IPS-NIHi11 (cell line): ENCODE results near the gene LCN1.
"Not testable (repeated sequence)": the region's sequence is repeated elsewhere in the genome, so short reads cannot be mapped to it uniquely, and the experiment has no call there.

ENCODE experiments used
- DNase-seq: peaks from one replicate; pipeline ENCODE4 v3.0.0; 2012; ENCODE audit warnings: mixed read lengths, low spot score

Gene LCN1

DNA sequence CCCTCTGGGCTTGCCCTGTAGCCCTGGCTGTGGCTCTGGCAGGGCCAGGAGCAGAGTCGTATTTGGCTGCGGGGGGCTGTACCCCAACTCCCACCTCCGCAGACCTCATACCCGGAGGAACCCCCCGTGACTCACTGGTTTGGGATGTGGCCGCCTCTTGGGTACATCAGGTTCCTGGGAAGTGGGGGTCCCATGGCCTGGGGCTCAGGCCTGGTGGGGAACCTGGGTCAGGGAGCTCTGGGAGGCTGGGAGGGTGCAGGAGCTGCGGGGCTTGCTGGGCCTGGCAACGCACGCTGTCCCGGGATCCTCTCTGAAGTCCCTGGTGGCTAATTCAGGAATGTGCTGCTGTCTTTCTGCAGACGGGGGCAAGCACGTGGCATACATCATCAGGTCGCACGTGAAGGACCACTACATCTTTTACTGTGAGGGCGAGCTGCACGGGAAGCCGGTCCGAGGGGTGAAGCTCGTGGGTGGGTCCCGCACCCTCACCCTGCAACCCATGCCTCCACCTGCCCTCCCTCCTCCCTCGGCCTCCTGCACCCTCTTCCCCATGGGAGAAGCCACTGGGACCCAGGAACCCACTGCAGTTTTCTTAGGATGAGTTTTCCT is 2.4 kb downstream of the LCN1 start:
- DNase-seq, result no peak

DNA sequence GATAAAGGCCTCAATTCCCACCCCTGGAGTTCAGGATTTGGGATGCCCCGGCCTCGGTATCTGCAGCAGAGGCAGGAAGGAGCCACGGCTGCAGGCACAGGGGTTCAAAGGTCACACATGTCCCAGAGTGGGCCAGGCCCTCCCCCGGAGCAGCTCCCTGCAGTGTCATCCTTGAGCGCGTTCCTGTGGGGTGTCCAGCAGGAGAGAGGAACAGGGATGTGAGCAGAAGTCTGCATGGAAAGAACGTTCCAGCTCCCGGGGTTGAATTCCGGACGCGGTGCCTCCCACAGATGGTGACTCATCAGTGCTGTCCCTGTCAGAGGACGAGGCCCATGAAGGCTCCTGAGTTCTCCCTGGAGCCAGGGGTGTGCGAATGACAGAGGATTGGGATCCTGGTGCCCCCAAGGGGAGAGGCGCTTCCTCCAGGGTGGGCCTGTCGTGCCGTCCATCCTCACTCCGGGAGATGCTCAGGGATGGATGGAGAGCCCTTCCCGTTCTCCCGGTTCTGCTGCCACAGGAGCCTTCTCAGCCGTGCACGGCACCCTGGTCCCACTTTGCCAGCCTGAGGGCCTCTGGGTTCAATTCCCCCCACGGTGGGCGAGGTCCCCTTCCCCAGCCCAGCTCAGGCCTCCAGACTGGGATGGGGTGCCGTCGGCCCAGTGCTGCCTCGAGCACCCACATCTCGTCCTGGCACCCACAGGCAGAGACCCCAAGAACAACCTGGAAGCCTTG is 3.1 kb downstream of the LCN1 start:
- no peak for DNase-seq

DNA sequence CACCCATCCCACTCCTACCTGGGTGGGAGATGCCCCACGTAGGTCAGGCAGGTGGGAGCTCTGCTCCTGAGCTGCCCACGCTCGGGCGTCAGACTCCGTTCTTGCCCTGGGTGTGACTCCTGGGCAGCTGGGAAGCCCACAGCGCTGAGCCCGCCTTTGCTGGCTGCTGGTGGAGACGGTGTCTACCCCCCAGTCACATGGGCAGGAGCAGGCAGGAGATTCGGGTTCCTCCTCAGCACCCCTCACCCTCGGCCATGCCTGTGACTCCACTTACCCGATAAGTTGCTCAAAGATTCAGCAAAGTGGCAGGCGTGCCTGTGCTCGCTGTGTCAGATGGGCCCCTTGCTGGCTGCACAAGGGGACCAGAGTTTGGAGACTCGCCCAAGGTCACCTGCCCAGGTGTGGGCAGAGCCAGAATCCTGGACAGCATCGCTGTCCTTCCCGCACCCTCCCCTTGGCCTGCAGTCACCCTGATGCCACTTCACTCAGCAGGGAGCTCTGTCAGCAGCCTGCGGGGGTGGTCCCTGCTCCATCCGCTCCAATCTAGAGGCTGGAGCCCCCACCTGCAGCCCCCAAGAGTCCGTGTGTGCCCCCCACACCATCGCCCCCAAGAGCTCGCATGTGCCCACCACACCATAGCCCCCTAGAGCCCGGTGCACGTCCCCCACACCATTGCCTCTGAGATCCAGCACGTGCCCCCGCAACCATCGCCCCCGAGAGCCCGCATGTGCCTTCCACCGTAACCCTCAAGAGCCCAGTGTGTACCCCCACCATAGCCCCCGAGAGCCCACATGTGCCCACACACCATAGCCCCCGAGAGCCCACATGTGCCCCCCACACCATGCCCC is 4.2 kb downstream of the LCN1 start:
- no peak for DNase-seq

DNA sequence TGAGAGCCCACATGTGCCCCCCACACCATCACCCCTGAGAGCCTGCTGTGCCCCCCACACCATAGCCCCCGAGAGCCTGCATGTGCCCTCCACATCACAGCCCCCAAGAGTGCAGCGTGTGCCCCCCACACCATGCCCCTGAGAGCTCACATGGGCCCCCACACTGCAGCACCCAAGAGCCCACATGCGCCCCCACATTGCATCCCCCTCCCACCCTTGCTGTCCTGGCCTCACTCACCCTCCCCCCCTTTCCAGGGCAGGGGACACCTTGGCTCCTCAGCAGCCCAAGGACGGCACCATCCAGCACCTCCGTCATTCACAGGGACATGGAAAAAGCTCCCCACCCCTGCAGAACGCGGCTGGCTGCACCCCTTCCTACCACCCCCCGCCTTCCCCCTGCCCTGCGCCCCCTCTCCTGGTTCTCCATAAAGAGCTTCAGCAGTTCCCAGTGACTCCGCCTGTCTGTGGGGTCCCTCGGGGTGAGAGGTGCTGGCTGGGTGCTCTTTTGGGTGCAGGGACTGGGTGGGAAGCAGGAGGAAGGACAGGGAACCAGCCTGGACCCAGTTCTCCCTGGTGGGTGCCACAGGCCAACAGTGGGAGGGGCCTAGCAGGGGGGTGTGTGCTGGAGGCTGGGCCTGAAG is 5.0 kb downstream of the LCN1 start:
- no peak for DNase-seq

DNA sequence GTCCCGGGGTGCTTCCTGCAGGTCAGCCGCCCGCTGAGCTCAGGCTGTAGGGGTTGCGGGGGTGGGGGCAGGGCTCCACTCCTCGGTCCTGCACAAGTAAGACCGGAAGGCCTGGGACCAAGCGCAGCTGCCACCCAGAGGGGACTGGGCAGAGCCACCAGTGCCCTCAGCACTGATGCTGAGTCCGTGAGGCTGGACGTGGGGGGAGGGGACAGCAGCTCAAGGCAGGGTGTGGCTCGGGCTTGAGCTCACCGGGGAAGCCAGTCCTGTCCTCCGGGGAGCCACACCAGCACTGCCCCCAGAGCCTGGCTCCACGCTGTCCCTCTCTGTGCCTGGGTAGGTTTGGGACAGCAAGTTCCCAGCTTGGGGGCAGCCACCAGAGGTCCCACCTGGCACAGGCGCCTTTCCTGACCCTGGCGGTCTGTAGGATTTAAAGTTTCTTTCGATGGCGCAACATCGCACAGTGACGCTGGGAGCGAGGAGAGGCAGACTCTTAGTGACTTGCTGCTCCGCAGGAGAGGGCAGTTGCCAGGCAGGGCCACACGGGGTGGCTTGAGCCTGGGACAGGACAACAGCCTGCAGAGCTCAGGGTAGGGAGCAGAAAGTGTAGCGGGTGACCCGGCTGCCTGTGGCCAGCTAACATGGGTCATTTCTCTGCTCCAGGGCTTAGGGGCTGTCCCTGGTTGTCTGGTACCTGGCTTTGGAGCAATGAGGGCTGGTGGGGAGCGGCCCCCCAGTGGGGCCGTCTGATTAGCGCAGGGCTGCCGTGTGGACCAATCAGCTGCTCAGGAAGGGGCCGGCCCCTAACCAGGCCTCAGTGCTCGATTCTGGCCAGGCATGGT is 5.7 kb downstream of the LCN1 start:
- DNase-seq, result no peak

DNA sequence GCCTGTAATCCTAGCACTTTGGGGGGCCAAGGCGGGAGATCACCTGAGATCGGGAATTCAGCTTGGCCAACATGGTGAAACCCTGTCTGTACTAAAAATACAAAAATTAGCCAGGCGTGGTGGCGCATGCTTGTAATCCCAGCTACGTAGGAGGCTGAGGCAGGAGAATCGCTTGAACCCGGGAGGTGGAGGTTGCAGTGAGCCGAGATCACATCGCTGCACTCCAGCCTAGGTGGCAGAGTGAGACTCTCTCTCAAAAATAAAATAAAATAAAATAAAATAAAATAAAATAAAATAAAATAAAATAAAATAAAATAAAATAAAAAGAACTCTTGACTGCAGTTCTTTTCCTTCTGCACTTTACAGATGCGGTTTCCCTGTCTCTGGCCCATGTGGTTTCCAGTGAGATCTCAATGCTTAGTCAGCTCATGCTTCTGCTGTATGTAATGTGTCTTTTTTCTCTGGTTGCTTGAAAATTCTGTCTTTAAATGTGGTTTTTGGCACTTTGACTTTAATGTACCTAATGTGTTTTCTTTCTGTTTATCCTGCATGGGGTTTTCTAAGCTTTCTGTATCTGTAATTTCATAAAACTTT is 7.7 kb downstream of the LCN1 start:
- DNase-seq, result not testable (repeated sequence)

DNA sequence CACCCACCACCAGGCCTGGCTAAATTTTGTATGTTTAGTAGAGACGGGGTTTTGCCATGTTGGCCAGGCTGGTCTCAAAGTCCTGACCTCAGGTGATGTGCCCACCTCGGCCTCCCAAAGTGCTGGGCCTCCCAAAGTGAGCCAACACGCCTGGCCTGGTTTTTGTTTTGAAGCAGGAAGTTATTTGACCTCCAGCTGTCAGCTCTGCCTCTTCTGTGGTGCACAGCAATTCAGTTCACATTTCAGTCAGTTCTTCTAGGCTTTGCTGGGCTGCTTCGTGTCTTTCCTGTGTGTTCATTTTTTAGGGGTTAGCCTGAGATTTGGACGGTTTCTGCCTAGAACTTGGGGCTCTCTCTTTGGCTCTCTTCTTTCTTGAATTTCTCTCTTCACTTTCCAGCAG is 8.9 kb downstream of the LCN1 start:
- no peak for DNase-seq

DNA sequence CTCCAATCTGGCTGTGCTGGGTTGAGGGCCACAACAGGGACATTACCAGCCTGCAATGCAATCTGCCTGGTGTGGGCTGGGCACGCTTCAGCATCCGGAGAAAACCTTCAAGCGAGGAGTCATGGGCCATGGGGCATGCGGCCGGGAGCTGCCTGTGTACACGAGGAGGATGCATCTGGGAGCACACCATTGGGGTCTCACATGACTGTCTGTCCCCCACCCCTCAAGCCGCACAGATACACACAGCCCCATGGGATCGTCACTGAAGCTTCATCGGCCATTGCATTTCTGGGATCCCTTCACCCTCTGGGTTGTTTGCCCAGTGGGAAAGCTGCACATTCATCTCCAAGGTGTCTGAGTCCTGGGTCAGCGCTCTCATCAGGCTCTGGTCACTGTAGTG is 9.9 kb downstream of the LCN1 start:
- DNase-seq, result no peak

DNA sequence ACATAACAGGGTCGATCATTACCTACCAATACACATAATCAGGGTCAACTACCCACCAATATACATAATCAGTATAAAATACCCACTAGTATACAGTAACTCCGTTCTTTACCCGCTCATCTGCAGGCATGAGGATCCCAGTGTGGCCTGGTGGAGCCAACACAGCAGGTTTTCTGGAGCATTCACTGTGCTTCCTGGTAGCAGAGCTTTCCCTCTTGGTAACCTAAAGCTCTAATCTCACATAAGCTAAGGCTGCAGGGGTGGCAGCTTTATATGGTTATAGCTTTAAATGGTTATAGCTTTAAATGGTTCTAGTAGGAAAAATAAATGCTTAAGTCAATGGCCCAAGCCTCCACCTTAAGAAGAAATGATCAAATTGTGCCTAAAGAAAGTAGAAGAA is 11.9 kb downstream of the LCN1 start:
- no peak for DNase-seq

DNA sequence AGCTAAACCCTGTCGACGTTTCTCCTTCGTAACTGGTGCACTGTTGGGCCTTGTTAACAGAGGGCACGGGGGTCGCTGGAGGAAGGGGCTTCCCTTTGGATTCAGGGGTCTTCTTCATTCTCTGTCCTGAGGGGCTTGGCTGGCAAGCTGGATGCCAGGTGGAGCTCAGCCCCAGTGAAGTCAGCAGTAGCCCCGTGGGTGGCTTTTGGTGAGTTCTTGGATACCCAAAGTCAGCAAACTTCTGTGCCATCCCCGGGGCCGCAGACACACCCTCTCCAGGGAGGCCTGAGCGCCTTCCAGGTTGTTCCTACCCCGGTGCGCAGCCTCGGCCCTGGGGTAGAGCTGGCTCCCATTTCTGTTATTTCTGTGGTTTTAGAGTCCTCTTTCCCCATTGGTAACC is 12.4 kb downstream of the LCN1 start:
- DNase-seq, result no peak

DNA sequence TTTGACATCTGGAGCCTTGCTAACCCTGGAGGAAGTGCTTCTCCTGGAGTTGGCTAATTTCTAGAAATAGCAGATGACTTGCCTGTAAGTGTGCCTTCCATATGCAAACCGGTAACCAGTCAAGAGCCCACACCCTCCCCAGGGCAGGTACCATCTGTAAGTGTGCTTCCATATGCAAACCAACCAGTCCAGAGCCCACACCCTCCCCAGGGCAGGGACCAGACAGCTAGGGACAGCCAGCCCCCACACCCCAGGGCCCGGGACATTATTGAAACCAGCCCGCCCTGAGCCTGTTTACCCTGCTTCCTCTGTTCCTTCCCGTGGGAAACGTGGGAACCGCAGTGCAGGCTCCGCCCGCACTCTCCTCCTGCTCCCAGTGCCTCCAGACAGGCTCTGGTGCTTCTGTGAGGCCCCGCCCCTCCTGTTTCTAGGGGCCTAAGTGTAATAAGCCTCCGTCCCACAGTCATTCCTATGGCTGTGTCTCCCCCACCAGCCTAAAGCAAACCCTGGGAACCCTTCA is 13.0 kb downstream of the LCN1 start:
- not testable (repeated sequence) for DNase-seq

DNA sequence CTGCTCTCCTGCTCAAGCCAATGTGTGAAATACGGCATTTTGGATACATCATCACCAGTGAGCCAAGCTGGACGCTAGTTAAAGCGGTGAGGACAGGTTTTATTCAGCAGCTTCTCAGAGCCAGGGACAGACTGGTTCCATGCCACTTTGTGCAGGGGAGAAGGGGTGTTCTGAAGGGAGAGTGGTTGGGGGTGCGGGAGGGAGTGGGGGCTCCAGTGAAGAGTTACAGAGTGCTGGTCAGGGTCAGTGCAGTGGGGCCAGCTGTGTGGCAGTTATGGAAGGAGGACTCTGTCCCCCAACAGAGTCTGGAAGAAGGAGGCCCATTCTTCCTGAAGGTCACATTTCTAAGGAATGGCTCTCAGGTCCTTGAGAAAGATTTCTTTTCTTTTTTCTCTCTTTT is 13.6 kb downstream of the LCN1 start:
- not testable (repeated sequence) for DNase-seq

DNA sequence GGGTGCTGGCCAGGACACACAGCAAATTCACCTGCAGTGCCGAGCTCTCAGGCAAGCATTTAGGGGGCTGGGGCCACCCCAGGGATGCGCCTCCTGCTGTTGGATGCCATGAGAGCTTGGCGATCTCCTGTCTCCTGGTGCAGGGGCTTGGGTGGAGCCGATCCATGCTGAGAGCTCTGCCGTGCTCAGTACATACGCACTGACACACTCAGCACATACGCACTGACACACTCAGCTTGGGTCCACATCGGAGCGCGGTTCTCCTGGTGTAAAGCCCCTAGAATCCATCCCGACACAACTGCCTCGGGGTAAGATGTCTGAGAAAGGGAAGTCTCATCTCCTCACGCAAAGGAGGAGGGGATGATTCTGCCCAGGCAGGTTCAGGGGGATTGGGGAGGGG is 14.4 kb downstream of the LCN1 start:
- not testable (repeated sequence) for DNase-seq

DNA sequence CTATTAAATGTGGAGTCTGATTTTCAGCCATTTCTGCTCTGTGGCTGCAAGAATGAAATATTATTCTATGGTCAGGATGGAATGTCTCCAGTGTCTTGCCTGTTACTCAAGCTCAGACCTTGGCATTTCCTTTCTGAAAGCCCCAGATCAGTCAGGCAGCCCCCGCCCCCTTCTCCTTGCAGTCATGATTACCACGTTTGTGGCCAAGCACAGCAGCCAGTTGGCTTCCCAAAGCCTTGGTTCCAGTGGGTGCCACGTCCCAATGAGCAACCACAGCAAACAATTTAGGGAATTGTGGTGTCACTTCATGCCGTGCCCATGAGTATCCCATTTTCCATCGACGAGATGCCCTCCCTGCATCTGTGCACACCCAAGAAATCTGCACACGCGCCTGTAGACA is 15.0 kb downstream of the LCN1 start:
- no peak for DNase-seq

DNA sequence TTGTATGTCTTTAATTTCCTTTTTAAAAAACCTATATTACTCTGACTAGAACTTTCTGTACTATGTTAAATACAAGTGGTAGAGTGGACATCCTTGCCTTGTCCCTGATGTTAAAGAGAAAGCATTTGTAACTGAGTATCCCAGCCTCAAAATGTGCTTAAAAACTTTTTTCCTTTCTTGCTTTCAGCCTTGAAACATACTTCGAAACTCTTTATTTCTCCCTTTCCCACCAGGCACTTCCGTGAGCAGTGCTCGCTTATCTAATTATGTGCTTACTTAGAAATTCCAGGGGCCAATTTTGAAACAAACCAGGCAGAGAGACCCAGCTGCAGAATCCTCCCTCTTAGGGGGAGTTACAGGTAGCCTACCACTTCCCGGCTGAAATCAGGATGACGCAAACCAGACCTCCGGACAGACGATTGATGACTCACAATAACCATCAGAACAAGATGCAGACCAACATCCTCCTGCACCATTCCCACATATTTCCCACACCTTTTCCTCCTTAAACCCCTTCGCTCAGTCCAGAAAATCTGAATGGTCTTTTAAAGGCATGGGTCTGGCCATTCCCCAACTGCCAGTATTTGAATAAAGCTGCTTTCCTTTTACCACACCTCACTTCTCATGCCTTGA is 22.1 kb downstream of the LCN1 start:
- not testable (repeated sequence) for DNase-seq

DNA sequence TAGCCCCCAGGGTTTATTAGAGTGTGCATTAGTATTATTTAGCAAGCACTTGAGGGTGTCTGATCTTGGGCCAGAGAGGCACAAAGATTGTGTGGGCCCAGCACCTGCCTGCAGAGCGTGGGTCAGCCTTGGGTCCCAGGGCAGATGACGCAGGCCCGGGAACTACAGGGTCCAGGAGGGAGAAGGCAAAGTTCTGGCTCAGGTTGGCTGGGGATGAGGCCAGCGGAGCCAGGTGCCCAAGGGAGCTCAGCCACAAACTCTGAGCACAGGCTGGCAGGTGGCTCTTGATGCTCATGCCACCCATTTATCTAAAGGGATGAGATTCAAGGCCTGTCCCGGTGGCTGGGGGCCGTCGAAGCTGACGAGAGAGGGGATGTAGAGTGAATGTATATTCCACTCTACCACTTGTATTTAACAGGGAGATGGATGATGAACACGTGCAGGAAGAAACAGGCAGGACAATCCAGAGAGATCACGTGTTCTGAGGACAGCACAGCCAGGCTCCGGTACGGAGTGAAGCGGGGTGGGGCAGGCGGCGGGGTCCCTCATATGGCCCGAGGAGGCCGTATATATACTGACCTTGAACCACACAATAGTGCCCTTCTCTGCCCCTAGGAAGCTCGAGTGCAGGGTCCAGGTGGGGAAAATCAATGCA is 23.9 kb downstream of the LCN1 start:
- no peak for DNase-seq

DNA sequence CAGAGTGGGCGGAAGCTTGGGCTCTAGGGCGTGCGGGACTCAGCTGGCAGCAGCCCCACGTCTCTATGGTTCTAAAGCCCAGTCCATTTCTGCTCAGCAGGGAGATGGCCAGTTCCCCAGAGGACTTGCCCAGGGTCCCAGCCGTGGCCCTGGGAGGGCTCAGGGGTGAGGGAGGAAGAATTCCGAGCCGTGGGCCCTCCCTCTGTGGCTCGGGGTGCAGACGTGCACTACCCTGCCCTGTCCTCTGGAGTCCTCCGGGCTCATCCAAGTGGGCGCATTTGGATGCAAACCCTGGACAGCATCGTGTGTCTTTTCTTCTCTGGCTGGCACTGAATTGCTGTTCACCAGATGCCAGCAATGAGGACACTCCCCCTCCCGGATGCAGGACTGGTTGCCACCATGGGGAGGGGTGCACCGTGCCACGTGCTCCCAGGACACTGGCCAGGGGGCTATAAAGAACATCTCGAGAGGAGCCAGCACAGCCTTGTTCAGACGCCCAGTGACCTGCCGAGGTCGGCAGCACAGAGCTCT is 24.5 kb downstream of the LCN1 start, which contains the start of gene OBP2A:
Gene OBP2A (plus strand): TSS at position 481 of the 531 bp plus-strand sequence. CDS start 55 bp downstream, outside the sequence.
- not testable (repeated sequence) for DNase-seq

DNA sequence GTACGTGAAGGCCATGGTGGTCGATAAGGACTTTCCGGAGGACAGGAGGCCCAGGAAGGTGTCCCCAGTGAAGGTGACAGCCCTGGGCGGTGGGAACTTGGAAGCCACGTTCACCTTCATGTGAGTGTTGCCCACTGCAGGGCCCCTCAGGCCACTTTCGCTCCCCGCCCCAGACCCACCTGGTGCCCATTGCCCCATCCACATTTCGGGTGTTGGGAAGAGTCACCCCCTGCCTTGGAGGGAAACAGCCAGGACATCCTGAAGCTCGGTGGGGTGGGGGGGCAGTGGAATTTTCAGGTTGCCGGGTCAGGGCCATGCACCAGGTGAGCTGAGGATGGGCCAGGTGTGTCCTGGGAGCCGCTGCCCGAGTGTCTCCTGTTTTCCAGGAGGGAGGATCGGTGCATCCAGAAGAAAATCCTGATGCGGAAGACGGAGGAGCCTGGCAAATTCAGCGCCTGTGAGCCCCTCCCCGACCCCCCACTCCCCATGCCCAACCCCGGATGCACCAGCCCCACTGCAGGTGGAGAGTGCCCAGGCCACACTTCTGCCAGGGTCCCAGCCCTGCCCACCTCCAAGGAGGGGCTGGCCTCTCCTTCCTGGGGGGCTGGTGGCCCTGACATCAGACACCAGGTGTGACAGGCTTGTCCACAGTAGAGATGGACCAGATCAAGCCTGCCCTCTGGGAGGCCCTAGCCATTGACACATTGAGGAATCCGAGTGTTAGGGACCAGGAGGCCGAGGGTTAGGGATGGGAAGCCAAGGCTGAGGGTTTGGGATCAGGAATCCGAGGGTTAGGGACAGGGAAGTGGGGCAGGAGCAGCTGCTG is 25.8 kb downstream of the LCN1 start:
- DNase-seq, result not testable (repeated sequence)
